WTC11 (cell line): ENCODE measurements around the gene SVOPL.

Source experiments
- ATF3 ChIP-seq: sonication (generic); formaldehyde crosslinking; conservative IDR thresholded peaks from 2 replicates; pipeline ENCODE4 v1.8.1; 2022; ENCODE audit warnings: mild to moderate bottlenecking, missing genetic modification reagents
- IRF2 ChIP-seq: sonication (generic); formaldehyde crosslinking; IDR thresholded peaks from 2 replicates; pipeline ENCODE4 v1.8.0; 2022; ENCODE audit warnings: low read depth, missing genetic modification reagents, borderline replicate concordance
- KAT7 ChIP-seq: sonication (generic); formaldehyde crosslinking; IDR thresholded peaks from 2 replicates; pipeline ENCODE4 v1.8.1; 2023; ENCODE audit warnings: missing genetic modification reagents, mild to moderate bottlenecking, borderline replicate concordance
- RELA ChIP-seq: sonication (generic); formaldehyde crosslinking; IDR thresholded peaks from 2 replicates; pipeline ENCODE4 v1.8.1; 2022; ENCODE audit warnings: missing genetic modification reagents, mild to moderate bottlenecking, borderline replicate concordance
- ZBTB21 ChIP-seq: sonication (generic); formaldehyde crosslinking; IDR thresholded peaks from 2 replicates; pipeline ENCODE4 v1.8.1; 2023; ENCODE audit warnings: mild to moderate bottlenecking, missing genetic modification reagents, borderline replicate concordance
- ZNF232 ChIP-seq: sonication (generic); formaldehyde crosslinking; IDR thresholded peaks from 2 replicates; pipeline ENCODE4 v1.8.0; 2022; ENCODE audit warnings: mild to moderate bottlenecking, missing genetic modification reagents
- ZNF671 ChIP-seq: fragments of 250-450 bp; sonication (Bioruptor Pico); IDR thresholded peaks from 2 replicates; pipeline ENCODE4 v1.8.0; 2021; ENCODE audit warnings: mild to moderate bottlenecking
- TF ChIP-seq, protein P1 (sequence below): sonication (generic); formaldehyde crosslinking; IDR thresholded peaks from 2 replicates; pipeline ENCODE4 v1.8.0; 2022; ENCODE audit warnings: missing genetic modification reagents
- TF ChIP-seq, protein P2 (sequence below): fragments of 200-600 bp; IDR thresholded peaks from 2 replicates; pipeline ENCODE4 v1.8.0; 2022; ENCODE audit warnings: antibody characterized with exemption
- TF ChIP-seq, protein P3 (sequence below): sonication (generic); formaldehyde crosslinking; IDR thresholded peaks from 2 replicates; pipeline ENCODE4 v1.8.1; 2022; ENCODE audit warnings: low read depth, missing genetic modification reagents, borderline replicate concordance

DNA sequence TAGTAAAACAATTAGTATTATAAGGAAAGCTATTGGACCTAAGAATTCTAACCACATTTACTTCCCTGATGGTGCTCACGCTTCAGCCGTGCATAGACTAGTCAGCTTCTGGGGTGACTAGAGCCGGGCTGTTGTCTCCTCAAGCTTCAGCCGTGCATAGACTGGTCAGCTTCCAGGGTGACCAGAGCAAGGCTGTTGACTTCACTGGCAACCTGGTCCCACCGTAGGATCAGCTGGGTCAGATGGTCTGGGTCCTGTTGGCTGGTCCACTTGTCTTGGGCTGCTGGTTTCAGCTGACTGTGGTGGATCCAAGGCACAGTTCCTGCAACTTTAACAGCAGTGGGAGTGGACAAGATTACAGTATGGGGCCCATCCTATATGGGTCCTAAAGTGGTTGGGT lies 141.7 kb downstream of the SVOPL start:
- TF ChIP-seq RELA (CRISPR knock-in tag) (no peak), ZBTB21 (CRISPR knock-in tag) (no peak), ATF3 (CRISPR knock-in tag) (no peak), ZNF671 (no peak), IRF2 (CRISPR knock-in tag) (no peak), KAT7 (CRISPR knock-in tag) (no peak), ZNF232 (CRISPR knock-in tag) (no peak)
- TF ChIP-seq, protein P1, sequence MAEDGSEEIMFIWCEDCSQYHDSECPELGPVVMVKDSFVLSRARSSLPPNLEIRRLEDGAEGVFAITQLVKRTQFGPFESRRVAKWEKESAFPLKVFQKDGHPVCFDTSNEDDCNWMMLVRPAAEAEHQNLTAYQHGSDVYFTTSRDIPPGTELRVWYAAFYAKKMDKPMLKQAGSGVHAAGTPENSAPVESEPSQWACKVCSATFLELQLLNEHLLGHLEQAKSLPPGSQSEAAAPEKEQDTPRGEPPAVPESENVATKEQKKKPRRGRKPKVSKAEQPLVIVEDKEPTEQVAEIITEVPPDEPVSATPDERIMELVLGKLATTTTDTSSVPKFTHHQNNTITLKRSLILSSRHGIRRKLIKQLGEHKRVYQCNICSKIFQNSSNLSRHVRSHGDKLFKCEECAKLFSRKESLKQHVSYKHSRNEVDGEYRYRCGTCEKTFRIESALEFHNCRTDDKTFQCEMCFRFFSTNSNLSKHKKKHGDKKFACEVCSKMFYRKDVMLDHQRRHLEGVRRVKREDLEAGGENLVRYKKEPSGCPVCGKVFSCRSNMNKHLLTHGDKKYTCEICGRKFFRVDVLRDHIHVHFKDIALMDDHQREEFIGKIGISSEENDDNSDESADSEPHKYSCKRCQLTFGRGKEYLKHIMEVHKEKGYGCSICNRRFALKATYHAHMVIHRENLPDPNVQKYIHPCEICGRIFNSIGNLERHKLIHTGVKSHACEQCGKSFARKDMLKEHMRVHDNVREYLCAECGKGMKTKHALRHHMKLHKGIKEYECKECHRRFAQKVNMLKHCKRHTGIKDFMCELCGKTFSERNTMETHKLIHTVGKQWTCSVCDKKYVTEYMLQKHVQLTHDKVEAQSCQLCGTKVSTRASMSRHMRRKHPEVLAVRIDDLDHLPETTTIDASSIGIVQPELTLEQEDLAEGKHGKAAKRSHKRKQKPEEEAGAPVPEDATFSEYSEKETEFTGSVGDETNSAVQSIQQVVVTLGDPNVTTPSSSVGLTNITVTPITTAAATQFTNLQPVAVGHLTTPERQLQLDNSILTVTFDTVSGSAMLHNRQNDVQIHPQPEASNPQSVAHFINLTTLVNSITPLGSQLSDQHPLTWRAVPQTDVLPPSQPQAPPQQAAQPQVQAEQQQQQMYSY (CRISPR knock-in tag), result no peak
- TF ChIP-seq, protein P2, sequence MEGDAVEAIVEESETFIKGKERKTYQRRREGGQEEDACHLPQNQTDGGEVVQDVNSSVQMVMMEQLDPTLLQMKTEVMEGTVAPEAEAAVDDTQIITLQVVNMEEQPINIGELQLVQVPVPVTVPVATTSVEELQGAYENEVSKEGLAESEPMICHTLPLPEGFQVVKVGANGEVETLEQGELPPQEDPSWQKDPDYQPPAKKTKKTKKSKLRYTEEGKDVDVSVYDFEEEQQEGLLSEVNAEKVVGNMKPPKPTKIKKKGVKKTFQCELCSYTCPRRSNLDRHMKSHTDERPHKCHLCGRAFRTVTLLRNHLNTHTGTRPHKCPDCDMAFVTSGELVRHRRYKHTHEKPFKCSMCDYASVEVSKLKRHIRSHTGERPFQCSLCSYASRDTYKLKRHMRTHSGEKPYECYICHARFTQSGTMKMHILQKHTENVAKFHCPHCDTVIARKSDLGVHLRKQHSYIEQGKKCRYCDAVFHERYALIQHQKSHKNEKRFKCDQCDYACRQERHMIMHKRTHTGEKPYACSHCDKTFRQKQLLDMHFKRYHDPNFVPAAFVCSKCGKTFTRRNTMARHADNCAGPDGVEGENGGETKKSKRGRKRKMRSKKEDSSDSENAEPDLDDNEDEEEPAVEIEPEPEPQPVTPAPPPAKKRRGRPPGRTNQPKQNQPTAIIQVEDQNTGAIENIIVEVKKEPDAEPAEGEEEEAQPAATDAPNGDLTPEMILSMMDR, result no peak
- TF ChIP-seq, protein P3, sequence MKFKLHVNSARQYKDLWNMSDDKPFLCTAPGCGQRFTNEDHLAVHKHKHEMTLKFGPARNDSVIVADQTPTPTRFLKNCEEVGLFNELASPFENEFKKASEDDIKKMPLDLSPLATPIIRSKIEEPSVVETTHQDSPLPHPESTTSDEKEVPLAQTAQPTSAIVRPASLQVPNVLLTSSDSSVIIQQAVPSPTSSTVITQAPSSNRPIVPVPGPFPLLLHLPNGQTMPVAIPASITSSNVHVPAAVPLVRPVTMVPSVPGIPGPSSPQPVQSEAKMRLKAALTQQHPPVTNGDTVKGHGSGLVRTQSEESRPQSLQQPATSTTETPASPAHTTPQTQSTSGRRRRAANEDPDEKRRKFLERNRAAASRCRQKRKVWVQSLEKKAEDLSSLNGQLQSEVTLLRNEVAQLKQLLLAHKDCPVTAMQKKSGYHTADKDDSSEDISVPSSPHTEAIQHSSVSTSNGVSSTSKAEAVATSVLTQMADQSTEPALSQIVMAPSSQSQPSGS (CRISPR knock-in tag), result no peak
